H1 (cell line): Measurements from ENCODE around the gene ZNF652. TPM values are rescaled to one million over a fixed set of nuclear protein-coding genes. Genes with fewer than 3 reads are reported as not detected.
A peak's percentile ranks its signal among the peaks of the same experiment; 100 is the strongest.

Experiments
- CTCF ChIA-PET: fragments of 300-600 bp; sonication (Branson Sonifier 250); formaldehyde crosslinking; loops from one replicate; lab custom pipeline; 2021; ENCODE audit not compliant: partially characterized antibody; lab: Charles Lee
- POLR2A ChIA-PET: fragments of 300-600 bp; sonication (Branson Sonifier 250); formaldehyde crosslinking; loops from one replicate; lab custom pipeline; 2021; ENCODE audit warnings: inconsistent platforms; ENCODE audit not compliant: partially characterized antibody; lab: Charles Lee
- DNase-seq, 2 experiments: peaks; one replicate each; pipeline versions ENCODE4 v3.0.0 to v3.0.0-alpha.2; 2010 to 2022; ENCODE audit warnings: low spot score in 2 of 2, low read depth in 1 of 2, mixed read lengths in 1 of 2
- FAIRE-seq: peaks from 2 replicates; lab custom pipeline; 2011; peaks lifted over from hg19 to GRCh38; lab: Jason Lieb, UNC
- H2AFZ ChIP-seq: 2 replicates; pipeline ENCODE4 v1.8.1; 2012; ENCODE audit warnings: low read length, inconsistent platforms
- H2AK5ac ChIP-seq: 2 replicates; pipeline ENCODE4 v1.6.1; 2013; ENCODE audit warnings: low read depth, low read length
- H2BK120ac ChIP-seq: replicated peaks from 2 replicates; pipeline ENCODE3; 2013; ENCODE audit warnings: low read depth, low read length, inconsistent platforms
- H2BK12ac ChIP-seq: 2 replicates; pipeline ENCODE4 v1.6.1; 2013; ENCODE audit warnings: low read depth, low read length
- H2BK15ac ChIP-seq: 2 replicates; pipeline ENCODE4 v1.6.1; 2013; ENCODE audit warnings: low read length
- H2BK20ac ChIP-seq: 2 replicates; pipeline ENCODE4 v1.6.1; 2013; ENCODE audit warnings: low read length
- H2BK5ac ChIP-seq: 2 replicates; pipeline ENCODE4 v1.6.1; 2013; ENCODE audit warnings: low read depth, low read length
- H3K14ac ChIP-seq: 2 replicates; pipeline ENCODE4 v1.6.1; 2013; ENCODE audit warnings: inconsistent platforms; ENCODE audit not compliant: insufficient read length
- H3K18ac ChIP-seq: 2 replicates; pipeline ENCODE4 v1.6.1; 2013; ENCODE audit warnings: low read length; ENCODE audit errors: extremely low read depth
- H3K23ac ChIP-seq: 2 replicates; pipeline ENCODE4 v1.6.1; 2013; ENCODE audit warnings: inconsistent platforms; ENCODE audit not compliant: insufficient read length
- H3K23me2 ChIP-seq: 2 replicates; pipeline ENCODE4 v1.6.1; 2013; ENCODE audit warnings: low read depth, low read length
- H3K27ac ChIP-seq: 2 replicates; pipeline ENCODE4 v1.6.1; 2011; ENCODE audit warnings: low read depth, low read length, inconsistent platforms
- H3K27me3 ChIP-seq, 4 experiments: replicated peaks in 1 of 4; 1 replicate in 1 of 4; 2 replicates in 3 of 4; pipeline versions ENCODE4 v1.6.1 to v1.8.1; 2011 to 2013; ENCODE audit warnings: low read length in 3 of 4, mild to moderate bottlenecking in 3 of 4, inconsistent platforms in 2 of 4, mixed read lengths in 2 of 4, moderate library complexity in 1 of 4; ENCODE audit not compliant: control insufficient read depth in 3 of 4, insufficient read depth in 3 of 4; ENCODE audit errors: extremely low read depth in 1 of 4
- H3K36me3 ChIP-seq, 4 experiments: 2 replicates each; pipeline versions ENCODE4 v1.6.1 to v1.8.1; 2011 to 2013; ENCODE audit warnings: mild to moderate bottlenecking in 4 of 4, low read length in 3 of 4, moderate library complexity in 2 of 4, control low read depth in 1 of 4, inconsistent platforms in 1 of 4; ENCODE audit not compliant: insufficient read depth in 4 of 4, control insufficient read depth in 2 of 4
- H3K4ac ChIP-seq: replicated peaks from 2 replicates; pipeline ENCODE3; 2013; ENCODE audit warnings: low read length, low read depth, mixed read lengths, inconsistent platforms; ENCODE audit not compliant: insufficient read length
- H3K4me1 ChIP-seq, 4 experiments: replicated peaks in 1 of 4; 1 replicate in 1 of 4; 2 replicates in 3 of 4; pipeline versions ENCODE4 v1.6.1 to v1.8.1; 2011 to 2013; ENCODE audit warnings: low read length in 3 of 4, inconsistent platforms in 2 of 4, mixed read lengths in 1 of 4; ENCODE audit not compliant: insufficient read depth in 4 of 4, control insufficient read depth in 3 of 4
- H3K4me2 ChIP-seq, 2 experiments: 2 replicates each; pipeline versions ENCODE4 v1.6.1 to v1.8.1; 2011 to 2013; ENCODE audit warnings: low read depth in 2 of 2, low read length in 2 of 2, control low read depth in 1 of 2, inconsistent platforms in 1 of 2, mild to moderate bottlenecking in 1 of 2; ENCODE audit not compliant: insufficient read depth in 1 of 2
- H3K4me3 ChIP-seq, 4 experiments: fragments of 200-600, 300-600 bp in 1 of 4; sonication (generic), shearing (Covaris generic), sonication (Bioruptor Twin) in 1 of 4; 2 replicates each; pipeline versions ENCODE4 v1.5.1 to v1.8.1; 2011 to 2016; ENCODE audit warnings: low read length in 4 of 4, low read depth in 3 of 4, control low read depth in 2 of 4, inconsistent platforms in 2 of 4, mild to moderate bottlenecking in 2 of 4, mixed read lengths in 1 of 4, moderate library complexity in 1 of 4; ENCODE audit not compliant: insufficient read depth in 2 of 4; ENCODE audit errors: extremely low read depth in 1 of 4
- H3K56ac ChIP-seq: replicated peaks from 2 replicates; pipeline ENCODE3; 2013; ENCODE audit warnings: low read depth, mild to moderate bottlenecking, mixed read lengths, low read length, inconsistent platforms; ENCODE audit not compliant: insufficient read length
- H3K79me1 ChIP-seq: 2 replicates; pipeline ENCODE4 v1.6.1; 2013; ENCODE audit warnings: low read depth, low read length, control low read depth
- H3K79me2 ChIP-seq, 2 experiments: 2 replicates each; pipeline versions ENCODE4 v1.6.1 to v1.8.1; 2012 to 2013; ENCODE audit warnings: low read length in 2 of 2, mild to moderate bottlenecking in 2 of 2, inconsistent platforms in 1 of 2; ENCODE audit not compliant: insufficient read depth in 2 of 2, control insufficient read depth in 1 of 2
- H3K9ac ChIP-seq, 4 experiments: replicated peaks in 1 of 4; 1 replicate in 1 of 4; 2 replicates in 3 of 4; pipeline versions ENCODE4 v1.6.1 to v1.8.1; 2011 to 2013; ENCODE audit warnings: low read depth in 3 of 4, low read length in 3 of 4, control low read depth in 2 of 4, mild to moderate bottlenecking in 2 of 4, moderate library complexity in 2 of 4, inconsistent platforms in 1 of 4; ENCODE audit errors: extremely low read depth in 1 of 4
- H3K9me3 ChIP-seq, 2 experiments: 2 replicates each; pipeline versions ENCODE4 v1.6.1 to v1.8.1; 2012 to 2013; ENCODE audit warnings: mild to moderate bottlenecking in 2 of 2, moderate library complexity in 2 of 2, control low read depth in 1 of 2, inconsistent platforms in 1 of 2, low read depth in 1 of 2, low read length in 1 of 2, mixed read lengths in 1 of 2; ENCODE audit not compliant: insufficient read depth in 2 of 2
- H4K20me1 ChIP-seq, 2 experiments: replicated peaks in 1 of 2; 2 replicates each; pipeline versions ENCODE3 to v1.8.1; 2011 to 2013; ENCODE audit warnings: inconsistent platforms in 2 of 2, low read length in 2 of 2, mild to moderate bottlenecking in 1 of 2; ENCODE audit not compliant: insufficient read depth in 2 of 2, control insufficient read depth in 1 of 2
- H4K5ac ChIP-seq: 2 replicates; pipeline ENCODE4 v1.6.1; 2013; ENCODE audit warnings: low read length, low read depth, mixed read lengths, inconsistent platforms; ENCODE audit not compliant: insufficient read length
- H4K8ac ChIP-seq: 2 replicates; pipeline ENCODE4 v1.8.0; 2013; ENCODE audit warnings: mild to moderate bottlenecking, moderate library complexity, low read length, inconsistent platforms; ENCODE audit not compliant: insufficient read depth; ENCODE audit errors: extremely low read depth
- H4K91ac ChIP-seq: replicated peaks from 2 replicates; pipeline ENCODE3; 2013; ENCODE audit warnings: low read length, mixed read lengths, inconsistent platforms; ENCODE audit not compliant: insufficient read length
- BCL11A ChIP-seq, 2 experiments: IDR thresholded peaks; one replicate each; pipeline ENCODE4 v1.6.1; 2011; ENCODE audit warnings: low read depth in 2 of 2, low read length in 2 of 2, mild to moderate bottlenecking in 2 of 2
- CBX5 ChIP-seq: fragments of 300-800, 300-1000 bp; sonication (generic); IDR thresholded peaks from 2 replicates; pipeline ENCODE4 v1.7.1; 2016; ENCODE audit warnings: antibody characterized with exemption, low read length, low read depth
- GTF2F1 ChIP-seq: IDR thresholded peaks from 2 replicates; pipeline ENCODE4 v1.6.1; 2012; ENCODE audit warnings: low read depth, low read length, improper control_type of control experiment, borderline replicate concordance
- NRF1 ChIP-seq: IDR thresholded peaks from 2 replicates; pipeline ENCODE4 v1.6.1; 2011; ENCODE audit warnings: mild to moderate bottlenecking, low read depth, low read length, improper control_type of control experiment
- POLR2A ChIP-seq, 2 experiments: IDR thresholded peaks; 1 replicate in 1 of 2; 2 replicates in 1 of 2; pipeline ENCODE4 v1.6.1; 2011; ENCODE audit warnings: low read depth in 2 of 2, low read length in 2 of 2, mild to moderate bottlenecking in 2 of 2; ENCODE audit errors: control extremely low read depth in 1 of 2
- SAP30 ChIP-seq: fragments of 300-600 bp; sonication (generic); IDR thresholded peaks from 2 replicates; pipeline ENCODE4 v1.7.1; 2012; ENCODE audit warnings: low read length, moderate library complexity, mild to moderate bottlenecking, inconsistent platforms; ENCODE audit not compliant: insufficient read depth, insufficient replicate concordance
- TAF7 ChIP-seq: optimal IDR thresholded peaks from 2 replicates; pipeline ENCODE3; 2011; ENCODE audit warnings: low read depth, mild to moderate bottlenecking, inconsistent platforms, low read length, moderate library complexity, borderline replicate concordance
- TEAD4 ChIP-seq: IDR thresholded peaks from 2 replicates; pipeline ENCODE4 v1.6.1; 2012; ENCODE audit warnings: low read depth, low read length, inconsistent platforms, mixed read lengths
- YY1 ChIP-seq: IDR thresholded peaks from 2 replicates; pipeline ENCODE4 v1.6.1; 2011; ENCODE audit warnings: low read depth, mild to moderate bottlenecking, low read length
- WGBS, 2 experiments: shearing (Covaris generic) in 1 of 2; methylation state at CpG; one replicate each; pipeline versions ENCODE4 v1.1.6 to v1.1.7; 2013 to 2015; ENCODE audit warnings: low lambda C conversion rate in 2 of 2, mixed read lengths in 2 of 2, inconsistent platforms in 1 of 2, low coverage in 1 of 2, missing lambda C conversion rate in 1 of 2; ENCODE audit not compliant: insufficient replicate concordance in 2 of 2, insufficient coverage in 1 of 2, insufficient read length in 1 of 2; ENCODE audit errors: extremely low coverage in 1 of 2, missing lambda C conversion rate in 1 of 2; 5-methylcytosine and 5-hydroxymethylcytosine counted together
- polyA plus RNA-seq, 7 experiments: library from polyadenylated mRNA; depleted of rRNA in 3 of 7; stranded (reverse) in 5 of 7; unstranded in 2 of 7; fragments of >200 nt in 5 of 7; fragments of 200-250 nt in 2 of 7; gene quantifications; 1 replicate in 5 of 7; 2 replicates in 1 of 7; 4 replicates in 1 of 7; pipeline versions ENCODE4 v1.2.1 to v1.2.3, GENCODE V29; 2011 to 2013; ENCODE audit warnings: missing spikeins in 2 of 7, mixed read lengths in 2 of 7
- total RNA-seq: library from RNA; stranded (reverse); fragmentation: NEBNext Ultra II Directional; extraction: Animal tissue kit (Norgen Biotek cat#: 25700); gene quantifications from 2 replicates; pipeline ENCODE4 v1.2.1, GENCODE V29; 2021

Gene ZNF652
- total and polyA plus RNA-seq, 2 of the 8 experiments (the other 6 are each of a cell fraction or from before 2014, with no cell fraction given), result 13.5 to 39.6 TPM

DNA sequence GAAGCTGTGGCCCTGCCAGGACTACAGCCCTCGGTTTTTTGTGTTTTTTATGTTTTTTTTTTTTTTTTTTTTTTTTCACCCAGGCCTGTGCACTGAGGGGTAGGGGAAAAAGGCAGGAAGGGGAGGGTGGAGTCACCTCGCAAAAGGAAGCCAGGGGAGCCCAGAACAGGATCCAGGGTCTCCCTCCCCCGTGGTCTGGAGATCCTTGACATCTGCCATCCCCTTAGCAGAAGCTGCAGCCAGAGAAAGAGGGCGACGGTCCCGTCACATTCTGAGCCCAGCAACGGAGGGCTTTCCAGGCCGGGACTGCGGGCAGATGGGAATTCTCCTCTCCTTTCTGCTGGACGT, 102.4 kb downstream of the ZNF652 start:
- H3K9me3 ChIP-seq, result no peaks in the 10 kb centered on the region
- POLR2A ChIA-PET, result interaction anchor here (1.5 to 1.7 kb wide), 2 partner anchors 8 to 329 kb away, joined by 4 read pairs; no protein-coding TSS in a partner anchor
- no peak overlapping the region for H3K14ac ChIP-seq
- peaks cover 2 to 16% (median 13%) of the 10 kb centered on the region in 4 experiments; a peak in 6 of 7 replicates for H3K27me3 ChIP-seq
- no peak overlapping the region for H3K27ac ChIP-seq
- H3K9ac ChIP-seq, result no peak overlapping the region; a peak in 1 of 7 replicates
- H2BK20ac ChIP-seq, result no peak overlapping the region
- H3K4me1 ChIP-seq, result peaks cover 0 to 3% (median 1%) of the 10 kb centered on the region in 4 experiments; a peak in 1 of 7 replicates
- no peak overlapping the region for H2AK5ac ChIP-seq
- H3K18ac ChIP-seq, result no peak overlapping the region
- H4K5ac ChIP-seq, result no peak overlapping the region
- no peak overlapping the region for H2BK120ac ChIP-seq
- peaks cover 6% of the 10 kb centered on the region; the same call in 1 of the 2 replicates for H3K23me2 ChIP-seq
- H2BK5ac ChIP-seq, result no peak overlapping the region
- peak overlapping the region; percentile 45 to 82 for H3K4me2 ChIP-seq
- CTCF ChIA-PET, result interaction anchor here (0.8 to 3.5 kb wide), 8 partner anchors 13 to 66 kb away, joined by 3 to 11 read pairs (median 4); no protein-coding TSS in a partner anchor
- TF ChIP-seq NRF1 (no peak), TAF7 (no peak), SAP30 (no peak), CBX5 (no peak), POLR2A (IDR thresholded peaks at IDR 0.05; ENCODE audit: control extremely low read depth in 1 of 2, low read depth in 2 of 2, low read length in 2 of 2) (no peak), BCL11A (IDR thresholded peaks at IDR 0.05; ENCODE audit: low read depth in 2 of 2, low read length in 2 of 2) (no peak), GTF2F1 (no peak), TEAD4 (no peak), YY1 (no peak)
- WGBS, 2 experiments, result 15% methylated on average over 9 of the region's 10 CpGs; no CpG with 5 or more reads in 1 of the 2 experiments
- H3K36me3 ChIP-seq, result no peaks in the 10 kb centered on the region
- H2BK15ac ChIP-seq, result no peak overlapping the region
- H2BK12ac ChIP-seq, result no peak overlapping the region
- H3K56ac ChIP-seq, result no peak overlapping the region
- H3K23ac ChIP-seq, result no peak overlapping the region
- H3K4me3 ChIP-seq, result peak overlapping the region; percentile 46 to 67 (median 60); a peak in 7 of 8 replicates
- H3K4ac ChIP-seq, result no peak overlapping the region
- H3K79me2 ChIP-seq, result no peaks in the 10 kb centered on the region
- DNase-seq (no peak), FAIRE-seq (no peak)
- no peaks in the 10 kb centered on the region for H3K79me1 ChIP-seq
- H4K91ac ChIP-seq, result no peak overlapping the region
- H4K20me1 ChIP-seq, result no peaks in the 10 kb centered on the region
- 0 out of 2 replicates have a peak overlapping the region, but pooled peaks have one; percentile 85 for H2AFZ ChIP-seq
- H4K8ac ChIP-seq, result no peak overlapping the region
